Fibroblast of lung (primary cell): ENCODE data around the gene ACYP2. TPM values are rescaled to one million over a fixed set of nuclear protein-coding genes. Genes with fewer than 3 reads are reported as not detected.

ENCODE experiments used
- DNase-seq, 2 donors: peaks; one replicate each; pipeline versions ENCODE4 v3.0.0 to v3.0.0-alpha.2; 2010; ENCODE audit warnings: low read depth in 2 of 2
- H2AFZ ChIP-seq: 2 replicates; pipeline ENCODE4 v1.5.1; 2012; ENCODE audit warnings: low read length, control low read depth, inconsistent platforms
- H3K27ac ChIP-seq: 2 replicates; pipeline ENCODE4 v1.5.1; 2011; ENCODE audit warnings: low read length, control low read depth; ENCODE audit not compliant: insufficient read depth
- H3K27me3 ChIP-seq: 2 replicates; pipeline ENCODE4 v1.5.1; 2011; ENCODE audit warnings: mild to moderate bottlenecking, low read length; ENCODE audit not compliant: control insufficient read depth, insufficient read depth
- H3K36me3 ChIP-seq: 2 replicates; pipeline ENCODE4 v1.5.1; 2011; ENCODE audit warnings: low read length; ENCODE audit not compliant: control insufficient read depth, insufficient read depth
- H3K4me1 ChIP-seq: 2 replicates; pipeline ENCODE4 v1.5.1; 2011; ENCODE audit warnings: low read length; ENCODE audit not compliant: control insufficient read depth, insufficient read depth; ENCODE audit errors: extremely low read depth
- H3K4me2 ChIP-seq: 2 replicates; pipeline ENCODE4 v1.5.1; 2011; ENCODE audit warnings: low read length, control low read depth; ENCODE audit not compliant: insufficient read depth; ENCODE audit errors: extremely low read depth
- H3K4me3 ChIP-seq, 4 experiments: fragments of 200-600 bp in 1 of 4; sonication (generic) in 1 of 4; replicated peaks in 1 of 4; 2 replicates each; pipeline ENCODE4 v1.5.1; 2011 to 2016; ENCODE audit warnings: low read length in 4 of 4, low read depth in 3 of 4, mild to moderate bottlenecking in 3 of 4, control low read depth in 2 of 4, inconsistent platforms in 1 of 4, mixed read lengths in 1 of 4; ENCODE audit not compliant: insufficient read depth in 1 of 4; ENCODE audit errors: control extremely low read depth in 1 of 4
- H3K79me2 ChIP-seq: 2 replicates; pipeline ENCODE4 v1.5.1; 2012; ENCODE audit warnings: mild to moderate bottlenecking, low read length, inconsistent platforms; ENCODE audit not compliant: control insufficient read depth, insufficient read depth
- H3K9ac ChIP-seq: 2 replicates; pipeline ENCODE4 v1.5.1; 2011; ENCODE audit warnings: mild to moderate bottlenecking, low read length, control low read depth; ENCODE audit not compliant: insufficient read depth
- H3K9me3 ChIP-seq: 2 replicates; pipeline ENCODE4 v1.5.1; 2012; ENCODE audit warnings: low read depth, low read length; ENCODE audit not compliant: control insufficient read depth, insufficient read depth
- H4K20me1 ChIP-seq: 2 replicates; pipeline ENCODE4 v1.5.1; 2011; ENCODE audit warnings: low read length; ENCODE audit not compliant: control insufficient read depth, insufficient read depth; ENCODE audit errors: extremely low read depth
- EZH2 ChIP-seq: IDR thresholded peaks from 2 replicates; pipeline ENCODE4 v1.5.1; 2012; ENCODE audit warnings: low read length, control low read depth, mild to moderate bottlenecking; ENCODE audit errors: missing control alignments
- polyA plus RNA-seq, 2 donors: library from polyadenylated mRNA; depleted of rRNA in 1 of 2; stranded (reverse) in 1 of 2; unstranded in 1 of 2; fragments of >200 nt; gene quantifications; 2 replicates each; pipeline ENCODE4 v1.2.1, GENCODE V29; 2011 to 2012; ENCODE audit warnings: missing spikeins in 1 of 2
- total RNA-seq: library from RNA; depleted of rRNA; stranded (reverse); fragments of >200 nt; gene quantifications from 2 replicates; pipeline ENCODE4 v1.2.1, GENCODE V29; 2014
- TF ChIP-seq, protein P1 (sequence below), 2 donors: IDR thresholded peaks in 1 of 2; conservative IDR thresholded peaks in 1 of 2; 1 replicate in 1 of 2; 2 replicates in 1 of 2; pipeline ENCODE4 v1.5.1; 2011 to 2012; ENCODE audit warnings: low read length in 2 of 2, control low read depth in 1 of 2, inconsistent platforms in 1 of 2, low read depth in 1 of 2, mild to moderate bottlenecking in 1 of 2

Gene ACYP2
- total and polyA plus RNA-seq, 2 donors (not counting 1 experiment from before 2014, with no cell fraction given): 9.7 to 24.4 TPM

DNA sequence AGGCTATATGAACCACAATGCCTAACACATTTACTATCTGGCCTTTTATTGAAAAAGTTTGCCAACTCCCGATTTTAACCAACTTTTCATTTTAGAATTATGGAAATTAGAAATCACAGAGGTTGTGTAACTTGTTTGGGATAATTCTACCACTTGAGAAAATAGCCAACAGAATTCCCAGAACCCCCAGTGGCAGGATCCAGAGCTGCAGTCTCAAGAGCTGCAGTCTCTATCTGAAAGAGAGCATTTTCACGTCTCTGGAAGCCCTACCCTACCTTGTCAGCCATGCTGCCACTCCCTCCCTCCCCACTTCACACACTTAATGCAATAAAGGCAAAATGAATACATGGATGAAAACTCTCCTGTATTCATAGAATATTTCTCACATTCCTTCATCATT, 164.0 kb downstream of the ACYP2 start:
- Histone ChIP-seq H3K4me3 (no peak overlapping the region), H3K4me2 (no peak overlapping the region), H3K36me3 (no peaks in the 10 kb centered on the region), H3K9me3 (no peaks in the 10 kb centered on the region), H3K27me3 (no peaks in the 10 kb centered on the region), H2AFZ (no peak overlapping the region), H3K27ac (no peak overlapping the region), H3K9ac (no peak overlapping the region), H3K4me1 (no peaks in the 10 kb centered on the region), H3K79me2 (no peaks in the 10 kb centered on the region), H4K20me1 (no peaks in the 10 kb centered on the region)
- TF ChIP-seq, protein P1, sequence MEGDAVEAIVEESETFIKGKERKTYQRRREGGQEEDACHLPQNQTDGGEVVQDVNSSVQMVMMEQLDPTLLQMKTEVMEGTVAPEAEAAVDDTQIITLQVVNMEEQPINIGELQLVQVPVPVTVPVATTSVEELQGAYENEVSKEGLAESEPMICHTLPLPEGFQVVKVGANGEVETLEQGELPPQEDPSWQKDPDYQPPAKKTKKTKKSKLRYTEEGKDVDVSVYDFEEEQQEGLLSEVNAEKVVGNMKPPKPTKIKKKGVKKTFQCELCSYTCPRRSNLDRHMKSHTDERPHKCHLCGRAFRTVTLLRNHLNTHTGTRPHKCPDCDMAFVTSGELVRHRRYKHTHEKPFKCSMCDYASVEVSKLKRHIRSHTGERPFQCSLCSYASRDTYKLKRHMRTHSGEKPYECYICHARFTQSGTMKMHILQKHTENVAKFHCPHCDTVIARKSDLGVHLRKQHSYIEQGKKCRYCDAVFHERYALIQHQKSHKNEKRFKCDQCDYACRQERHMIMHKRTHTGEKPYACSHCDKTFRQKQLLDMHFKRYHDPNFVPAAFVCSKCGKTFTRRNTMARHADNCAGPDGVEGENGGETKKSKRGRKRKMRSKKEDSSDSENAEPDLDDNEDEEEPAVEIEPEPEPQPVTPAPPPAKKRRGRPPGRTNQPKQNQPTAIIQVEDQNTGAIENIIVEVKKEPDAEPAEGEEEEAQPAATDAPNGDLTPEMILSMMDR (conservative IDR thresholded peaks at IDR 0.05 in 1 of 2, IDR thresholded peaks at IDR 0.05 in 1 of 2; ENCODE audit: low read depth in 1 of 2, low read length in 2 of 2): peak in 1 of 2 donors; percentile 27
- TF ChIP-seq EZH2: no peak
- no peak for DNase-seq

DNA sequence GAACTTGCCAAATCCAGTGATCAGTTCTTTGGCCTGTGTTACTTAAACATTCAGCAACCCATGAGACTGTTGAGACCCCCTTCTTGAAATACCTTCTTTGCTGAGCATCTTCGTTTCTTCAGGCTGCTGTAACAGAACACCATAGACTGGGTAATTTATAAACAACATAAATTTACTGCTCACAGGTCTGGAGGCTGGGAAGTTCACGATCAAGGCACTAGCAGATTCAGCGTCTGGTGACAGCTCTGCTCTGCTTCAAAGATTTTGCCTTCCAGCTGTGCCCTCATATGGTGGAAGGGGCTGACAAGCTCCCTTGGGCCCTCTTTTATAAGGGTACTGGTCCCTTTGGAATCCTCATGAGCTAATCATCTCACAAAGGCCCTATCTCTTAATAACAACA, 169.4 kb downstream of the ACYP2 start:
- no peaks in the 10 kb centered on the region for H3K4me1 ChIP-seq
- no peak for DNase-seq
- no peaks in the 10 kb centered on the region for H3K36me3 ChIP-seq
- no peaks in the 10 kb centered on the region for H4K20me1 ChIP-seq
- no peaks in the 10 kb centered on the region for H3K27me3 ChIP-seq
- H3K9ac ChIP-seq: no peak overlapping the region
- H3K79me2 ChIP-seq: no peaks in the 10 kb centered on the region
- no peak overlapping the region for H3K27ac ChIP-seq
- TF ChIP-seq, protein P1 (conservative IDR thresholded peaks at IDR 0.05 in 1 of 2, IDR thresholded peaks at IDR 0.05 in 1 of 2; ENCODE audit: low read depth in 1 of 2, low read length in 2 of 2): no peak
- TF ChIP-seq EZH2: no peak
- no peak overlapping the region for H3K4me3 ChIP-seq
- no peak overlapping the region for H3K4me2 ChIP-seq
- H3K9me3 ChIP-seq: no peaks in the 10 kb centered on the region
- no peak overlapping the region for H2AFZ ChIP-seq

DNA sequence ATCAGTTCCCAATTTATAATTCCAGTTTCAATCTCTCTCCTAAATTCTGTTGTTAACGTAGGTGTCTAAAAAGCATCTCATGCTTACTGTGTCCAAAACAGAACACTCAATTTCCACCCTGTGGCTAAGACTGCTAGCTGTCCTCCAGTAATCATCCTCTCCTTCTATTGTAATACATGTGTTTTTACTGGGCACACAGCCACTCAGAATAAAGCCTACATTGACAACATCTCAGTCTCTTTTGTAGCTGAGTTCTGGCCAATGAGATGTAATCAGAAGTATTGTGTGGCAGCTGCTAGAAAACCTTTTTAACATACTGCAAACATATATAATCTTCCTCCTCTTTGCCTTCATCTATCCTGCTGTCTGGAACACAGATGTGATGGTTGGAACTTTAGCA, 170.0 kb downstream of the ACYP2 start:
- Histone ChIP-seq H3K4me1 (no peaks in the 10 kb centered on the region), H3K4me2 (no peak overlapping the region), H2AFZ (no peak overlapping the region), H3K79me2 (no peaks in the 10 kb centered on the region), H3K27me3 (no peaks in the 10 kb centered on the region), H4K20me1 (no peaks in the 10 kb centered on the region), H3K27ac (no peak overlapping the region), H3K36me3 (no peaks in the 10 kb centered on the region), H3K4me3 (no peak overlapping the region), H3K9me3 (no peaks in the 10 kb centered on the region), H3K9ac (no peak overlapping the region)
- TF ChIP-seq, protein P1 (conservative IDR thresholded peaks at IDR 0.05 in 1 of 2, IDR thresholded peaks at IDR 0.05 in 1 of 2; ENCODE audit: low read depth in 1 of 2, low read length in 2 of 2): no peak
- no peak for TF ChIP-seq EZH2
- no peak for DNase-seq
